Stimulated activated CD8-positive, alpha-beta memory T cell treated with anti-CD3 and anti-CD28 coated beads, Interleukin-4, amount 100 ng/mL, for 48 hours (primary cell): ENCODE measurements around the gene LDLRAD4.

Experiments
- DNase-seq: peaks from one replicate; pipeline ENCODE4 v3.0.0-alpha.2; 2020

LDLRAD4 gene

GRCh38 chr18:13232086-13232917 lies 13.7 kb downstream of the LDLRAD4 start:
- peak; percentile 22 for DNase-seq

- DNase-seq: peak; percentile 9
Measured at GRCh38 chr18:13232971-13233786, 14.6 kb downstream of the LDLRAD4 start.

- no peak for DNase-seq
Measured at GRCh38 chr18:13233787-13234783, 15.5 kb downstream of the LDLRAD4 start.

- peak; percentile 14 for DNase-seq
Measured at GRCh38 chr18:13235421-13235831, 16.9 kb downstream of the LDLRAD4 start.

- DNase-seq: peak; percentile 9
Measured at GRCh38 chr18:13235981-13236380, 17.4 kb downstream of the LDLRAD4 start.

- peak; percentile 8 for DNase-seq
Measured at GRCh38 chr18:13236411-13236810, 17.9 kb downstream of the LDLRAD4 start.

DNA sequence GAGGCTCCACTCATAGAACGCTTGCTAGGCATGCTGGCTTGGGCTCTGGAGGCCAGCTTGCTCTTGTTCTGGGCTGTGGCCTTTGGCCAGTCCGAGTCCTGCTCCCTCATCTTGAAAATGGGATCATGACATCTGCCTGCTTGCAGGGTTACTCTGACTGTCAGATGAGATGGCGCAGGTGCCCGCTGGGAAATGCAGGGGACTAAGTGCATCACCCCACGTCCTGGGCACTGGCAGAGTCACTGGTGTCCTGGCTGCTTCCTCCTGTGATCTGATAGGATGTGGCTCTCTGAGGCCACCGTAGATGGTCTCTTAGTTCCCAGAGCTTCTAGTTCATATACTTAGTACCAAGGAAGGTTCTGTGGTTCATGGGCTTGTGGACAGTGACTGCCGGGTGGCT lies 18.5 kb downstream of the LDLRAD4 start:
- DNase-seq: peak; percentile 20

- no peak for DNase-seq
Measured at GRCh38 chr18:13237641-13238040, 19.1 kb downstream of the LDLRAD4 start.

DNA sequence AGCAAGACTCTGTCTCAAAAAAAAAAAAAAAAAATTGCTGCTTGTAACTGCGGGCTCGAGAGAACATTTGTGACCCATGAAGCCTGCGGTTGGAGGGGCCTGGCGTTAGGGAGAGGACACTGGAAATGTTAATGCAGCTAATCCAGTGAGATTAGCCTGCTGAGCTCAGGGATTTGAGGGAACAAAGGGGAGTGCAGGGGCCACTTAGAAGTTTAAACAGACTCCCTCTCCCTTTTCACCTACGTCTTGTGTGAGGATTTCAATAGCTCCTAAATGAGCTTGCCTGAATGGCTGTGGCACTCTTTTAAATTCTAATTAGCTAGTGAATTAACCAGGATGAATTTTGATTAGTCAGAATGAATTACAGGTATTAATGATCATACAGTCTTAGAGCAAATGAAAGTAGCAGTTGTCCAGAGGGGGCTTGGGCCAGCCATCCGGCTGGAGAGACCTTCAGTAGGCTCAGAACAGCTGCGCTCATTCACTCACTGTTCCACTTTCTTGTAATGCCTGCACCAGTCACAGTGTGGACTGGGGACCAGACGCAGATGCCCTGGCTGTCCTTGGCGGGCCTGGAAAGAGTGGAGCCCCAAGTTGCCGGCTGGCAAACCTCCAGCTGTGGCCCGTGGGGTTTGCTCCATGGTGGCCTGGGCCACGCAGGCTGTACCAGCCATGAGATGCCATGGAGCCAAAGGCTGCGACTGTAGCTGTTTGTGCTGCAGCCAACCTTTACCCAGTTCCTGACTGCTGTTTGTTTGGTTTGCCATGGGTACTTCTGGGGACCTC lies 20.8 kb downstream of the LDLRAD4 start:
- DNase-seq: no peak

DNA sequence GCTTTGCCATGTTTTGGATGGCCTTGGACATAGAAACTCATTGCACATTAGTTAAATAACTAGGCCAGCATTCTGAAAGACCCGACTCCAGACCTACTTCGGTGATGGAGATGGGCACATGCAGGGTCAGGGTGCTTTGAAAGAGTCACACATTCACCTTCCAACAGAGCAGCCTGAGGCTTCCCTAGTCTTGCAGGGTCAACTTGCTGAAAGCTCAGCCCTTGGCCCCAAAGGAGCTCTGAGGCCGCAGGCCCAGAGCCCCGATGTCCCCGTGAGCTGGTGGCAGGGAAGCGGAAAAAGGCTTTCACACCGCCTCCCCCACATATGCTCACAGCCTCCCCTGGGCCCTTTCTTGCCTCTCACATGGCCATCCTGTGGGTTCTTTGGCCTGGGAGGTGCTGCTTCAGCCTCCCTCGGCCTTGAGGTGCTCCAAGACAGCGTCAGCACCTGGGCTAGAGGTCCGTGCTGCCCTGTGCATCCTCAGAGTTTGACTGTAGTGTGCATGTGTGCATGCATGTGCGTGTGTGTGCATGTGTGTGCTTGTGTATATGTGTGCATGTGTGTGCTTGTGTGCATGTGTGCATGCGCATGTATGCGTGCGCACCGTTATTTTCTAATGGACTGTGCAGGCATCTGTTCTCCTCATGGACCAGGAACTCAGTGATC lies 21.6 kb downstream of the LDLRAD4 start:
- DNase-seq: no peak

DNA sequence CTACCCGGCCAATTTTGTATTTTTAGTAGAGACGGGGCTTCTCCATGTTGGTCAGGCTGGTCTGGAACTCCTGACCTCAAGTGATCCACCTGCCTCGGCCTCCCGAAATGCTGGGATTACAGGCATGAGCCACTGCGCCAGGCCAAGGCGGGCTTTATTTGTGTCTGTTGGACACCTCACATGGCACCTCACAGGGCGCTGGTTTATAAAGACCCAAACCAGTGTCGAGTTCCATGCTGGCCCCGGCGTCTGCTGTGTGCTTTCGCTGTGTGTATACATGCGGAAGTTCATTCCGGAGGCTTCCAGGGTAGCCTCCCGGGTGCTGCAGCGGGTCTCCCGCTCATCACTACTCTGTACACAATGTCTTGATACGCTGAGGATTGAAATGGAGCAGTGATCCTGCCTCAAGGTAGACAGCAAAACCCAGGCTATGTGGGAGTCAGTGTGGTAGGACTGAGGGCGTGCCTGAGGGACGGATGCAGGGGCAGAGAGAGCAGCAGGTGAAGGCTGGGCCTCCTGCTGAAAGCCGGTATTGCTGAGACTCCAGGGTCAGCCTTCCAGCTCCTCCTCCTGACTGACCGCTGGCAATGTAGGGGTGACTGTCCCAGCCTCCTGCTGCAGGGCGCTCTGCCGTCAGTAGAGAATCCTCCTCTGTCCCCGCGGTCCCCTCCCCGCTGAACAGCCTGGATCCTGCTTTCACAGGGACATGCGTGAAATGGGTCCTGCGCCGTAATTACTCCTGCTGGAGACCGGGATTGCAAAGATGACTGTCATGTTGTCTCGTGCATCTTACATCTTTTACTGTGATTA lies 22.7 kb downstream of the LDLRAD4 start:
- no peak for DNase-seq

DNA sequence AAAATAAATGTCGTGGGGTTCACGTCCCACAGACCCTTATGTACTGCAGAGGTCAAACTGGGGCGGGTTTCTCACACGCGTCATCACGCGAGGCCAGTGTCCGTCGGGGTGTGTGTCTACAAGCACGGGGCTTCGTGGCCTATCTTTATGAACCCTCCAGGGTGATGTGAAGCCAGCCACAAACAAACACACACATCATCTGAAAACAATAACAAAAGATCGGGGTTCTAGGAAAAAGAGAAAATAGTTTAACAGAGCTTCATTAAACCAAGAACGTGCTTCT lies 23.3 kb downstream of the LDLRAD4 start:
- DNase-seq: no peak

- DNase-seq: no peak
Measured at GRCh38 chr18:13242797-13243196, 24.2 kb downstream of the LDLRAD4 start.

DNA sequence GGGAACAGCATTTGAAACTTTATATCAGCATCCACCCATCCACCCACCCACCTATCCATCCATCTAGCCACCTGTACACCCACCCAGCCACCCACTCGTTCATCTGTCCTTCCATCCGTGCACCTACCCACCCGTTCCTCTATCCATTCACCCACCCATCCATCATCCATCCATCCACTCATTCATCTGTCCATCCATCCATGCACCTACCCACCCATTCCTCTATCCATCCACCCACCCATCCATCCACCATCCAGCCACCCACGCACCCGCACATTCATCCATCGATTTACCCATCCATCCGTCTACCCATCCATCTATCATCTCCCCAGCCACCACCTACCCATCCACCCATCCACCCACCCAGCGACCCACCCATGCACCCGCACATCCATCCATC lies 24.8 kb downstream of the LDLRAD4 start:
- DNase-seq: no peak

- no peak for DNase-seq
Measured at GRCh38 chr18:13244135-13244534, 25.6 kb downstream of the LDLRAD4 start.

- no peak for DNase-seq
Measured at GRCh38 chr18:13245481-13246000, 27.0 kb downstream of the LDLRAD4 start.

DNA sequence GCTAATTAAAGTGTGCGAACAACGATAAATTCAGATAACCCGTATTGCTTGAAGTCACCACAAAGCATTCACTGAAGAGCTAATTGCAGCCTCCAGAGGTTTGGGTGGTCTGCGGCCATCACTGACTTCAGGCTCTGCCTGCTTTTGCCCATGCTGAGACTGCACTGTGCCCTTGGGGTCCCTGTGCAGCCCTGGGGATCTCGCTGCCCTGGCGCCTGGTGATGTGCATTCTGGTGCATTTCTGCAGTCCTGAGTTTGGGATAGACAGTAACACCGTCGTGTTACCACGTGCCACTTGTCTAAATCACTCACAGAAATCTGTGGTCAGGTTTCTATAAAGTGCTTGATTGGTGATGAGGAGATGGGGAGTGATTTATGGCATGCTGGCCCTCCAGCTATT lies 27.6 kb downstream of the LDLRAD4 start:
- DNase-seq: no peak

GRCh38 chr18:13246591-13246990 lies 28.0 kb downstream of the LDLRAD4 start:
- DNase-seq: no peak

- no peak for DNase-seq
Measured at GRCh38 chr18:13247506-13247905, 28.9 kb downstream of the LDLRAD4 start.

DNA sequence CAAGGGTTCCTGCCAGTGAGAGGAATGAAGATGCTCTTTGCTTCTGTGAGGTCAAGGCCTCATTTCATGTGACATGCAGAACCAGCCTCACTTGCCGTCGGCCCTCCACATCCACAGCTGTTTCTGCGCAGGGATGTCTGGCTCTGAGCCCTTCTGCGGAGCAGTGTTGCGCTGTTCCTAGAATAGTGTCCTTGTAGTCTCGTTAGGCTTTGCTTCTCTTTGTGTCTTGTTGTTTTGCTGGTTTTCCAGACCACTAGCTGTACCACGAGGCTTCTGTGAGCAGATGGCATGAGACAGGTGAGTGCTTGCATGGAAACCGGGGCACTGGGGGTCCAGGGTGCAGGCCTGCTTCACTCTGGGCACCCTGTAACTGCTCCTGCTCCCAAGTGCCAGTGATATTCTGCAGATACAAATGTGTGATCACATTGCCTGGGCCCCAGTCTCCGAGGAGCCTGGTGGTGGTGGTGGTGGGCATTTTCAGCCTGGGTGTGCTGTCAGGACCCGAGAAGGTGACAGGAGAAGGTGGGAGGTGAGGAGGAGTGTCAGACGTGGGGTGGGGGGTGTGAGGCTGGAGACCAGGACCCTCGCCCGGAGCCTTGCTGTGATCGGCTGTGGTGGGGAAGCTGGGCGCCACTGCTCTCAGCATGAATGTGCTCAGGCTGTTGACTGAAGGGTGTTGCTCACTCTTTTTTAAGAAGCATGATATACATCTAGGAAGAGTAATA lies 34.3 kb downstream of the LDLRAD4 start:
- no peak for DNase-seq
